ENCODE results near the gene SLC26A9. TPM values are rescaled to one million over a fixed set of nuclear protein-coding genes. Genes with fewer than 3 reads are reported as not detected.

SLC26A9 gene
- total and polyA plus RNA-seq, 2 experiments from 2014 or later: not detected

GRCh38 chr1:205926213-205926612, 17.0 kb downstream of the SLC26A9 start:
- no peak for DNase-seq (ENCODE audit: low spot score)
- no peak for ATAC-seq

More at GRCh38 chr1:205926213-205926612, 17.0 kb downstream of the SLC26A9 start:
- no peaks in the 10 kb centered on the region for H3K36me3 Mint-ChIP-seq (ENCODE audit: low read depth)
- Histone ChIP-seq H4K20me1 (replicated peaks; ENCODE audit: insufficient read depth) (no peaks in the 10 kb centered on the region), H3F3A (replicated peaks; ENCODE audit: low read depth) (no peaks in the 10 kb centered on the region), H3K4me1 (ENCODE audit: insufficient read depth) (0 out of 2 replicates have a peak, but pooled peaks cover 4% of the 10 kb centered on the region), H3K79me2 (replicated peaks; ENCODE audit: insufficient read depth) (no peaks in the 10 kb centered on the region), H3K27me3 (ENCODE audit: insufficient read depth) (no peaks in the 10 kb centered on the region), H2AFZ (no peak overlapping the region), H3K27ac (ENCODE audit: low read depth) (no peak overlapping the region), H3K9me2 (ENCODE audit: insufficient read depth) (no peaks in the 10 kb centered on the region), H3K4me2 (no peak overlapping the region), H3K4me3 (no peak overlapping the region), H3K36me3 (ENCODE audit: insufficient read depth) (no peaks in the 10 kb centered on the region)
- H3K9me3 Mint-ChIP-seq: no peaks in the 10 kb centered on the region
- H3K4me3 Mint-ChIP-seq: no peak overlapping the region
- peaks cover 4% of the 10 kb centered on the region for H3K27me3 Mint-ChIP-seq (ENCODE audit: insufficient read depth, low read depth, poor library complexity)
- no peak overlapping the region; the same call in 1 of the 2 replicates for H3K27ac Mint-ChIP-seq
- TF ChIP-seq STAT1 (IDR thresholded peaks at IDR 0.05; ENCODE audit: unreplicated experiment) (no peak), EZH2 (IDR thresholded peaks at IDR 0.05; ENCODE audit: low read depth, unreplicated experiment) (no peak), ZNF331 (CRISPR knock-in tag; IDR thresholded peaks at IDR 0.05; ENCODE audit: low read depth) (no peak), ZNF462 (CRISPR knock-in tag; IDR thresholded peaks at IDR 0.05) (no peak)
- TF ChIP-seq, protein P1, sequence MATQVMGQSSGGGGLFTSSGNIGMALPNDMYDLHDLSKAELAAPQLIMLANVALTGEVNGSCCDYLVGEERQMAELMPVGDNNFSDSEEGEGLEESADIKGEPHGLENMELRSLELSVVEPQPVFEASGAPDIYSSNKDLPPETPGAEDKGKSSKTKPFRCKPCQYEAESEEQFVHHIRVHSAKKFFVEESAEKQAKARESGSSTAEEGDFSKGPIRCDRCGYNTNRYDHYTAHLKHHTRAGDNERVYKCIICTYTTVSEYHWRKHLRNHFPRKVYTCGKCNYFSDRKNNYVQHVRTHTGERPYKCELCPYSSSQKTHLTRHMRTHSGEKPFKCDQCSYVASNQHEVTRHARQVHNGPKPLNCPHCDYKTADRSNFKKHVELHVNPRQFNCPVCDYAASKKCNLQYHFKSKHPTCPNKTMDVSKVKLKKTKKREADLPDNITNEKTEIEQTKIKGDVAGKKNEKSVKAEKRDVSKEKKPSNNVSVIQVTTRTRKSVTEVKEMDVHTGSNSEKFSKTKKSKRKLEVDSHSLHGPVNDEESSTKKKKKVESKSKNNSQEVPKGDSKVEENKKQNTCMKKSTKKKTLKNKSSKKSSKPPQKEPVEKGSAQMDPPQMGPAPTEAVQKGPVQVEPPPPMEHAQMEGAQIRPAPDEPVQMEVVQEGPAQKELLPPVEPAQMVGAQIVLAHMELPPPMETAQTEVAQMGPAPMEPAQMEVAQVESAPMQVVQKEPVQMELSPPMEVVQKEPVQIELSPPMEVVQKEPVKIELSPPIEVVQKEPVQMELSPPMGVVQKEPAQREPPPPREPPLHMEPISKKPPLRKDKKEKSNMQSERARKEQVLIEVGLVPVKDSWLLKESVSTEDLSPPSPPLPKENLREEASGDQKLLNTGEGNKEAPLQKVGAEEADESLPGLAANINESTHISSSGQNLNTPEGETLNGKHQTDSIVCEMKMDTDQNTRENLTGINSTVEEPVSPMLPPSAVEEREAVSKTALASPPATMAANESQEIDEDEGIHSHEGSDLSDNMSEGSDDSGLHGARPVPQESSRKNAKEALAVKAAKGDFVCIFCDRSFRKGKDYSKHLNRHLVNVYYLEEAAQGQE (IDR thresholded peaks at IDR 0.05; ENCODE audit: unreplicated experiment): no peak
- TF ChIP-seq, protein P2, sequence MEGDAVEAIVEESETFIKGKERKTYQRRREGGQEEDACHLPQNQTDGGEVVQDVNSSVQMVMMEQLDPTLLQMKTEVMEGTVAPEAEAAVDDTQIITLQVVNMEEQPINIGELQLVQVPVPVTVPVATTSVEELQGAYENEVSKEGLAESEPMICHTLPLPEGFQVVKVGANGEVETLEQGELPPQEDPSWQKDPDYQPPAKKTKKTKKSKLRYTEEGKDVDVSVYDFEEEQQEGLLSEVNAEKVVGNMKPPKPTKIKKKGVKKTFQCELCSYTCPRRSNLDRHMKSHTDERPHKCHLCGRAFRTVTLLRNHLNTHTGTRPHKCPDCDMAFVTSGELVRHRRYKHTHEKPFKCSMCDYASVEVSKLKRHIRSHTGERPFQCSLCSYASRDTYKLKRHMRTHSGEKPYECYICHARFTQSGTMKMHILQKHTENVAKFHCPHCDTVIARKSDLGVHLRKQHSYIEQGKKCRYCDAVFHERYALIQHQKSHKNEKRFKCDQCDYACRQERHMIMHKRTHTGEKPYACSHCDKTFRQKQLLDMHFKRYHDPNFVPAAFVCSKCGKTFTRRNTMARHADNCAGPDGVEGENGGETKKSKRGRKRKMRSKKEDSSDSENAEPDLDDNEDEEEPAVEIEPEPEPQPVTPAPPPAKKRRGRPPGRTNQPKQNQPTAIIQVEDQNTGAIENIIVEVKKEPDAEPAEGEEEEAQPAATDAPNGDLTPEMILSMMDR (conservative IDR thresholded peaks at IDR 0.05; ENCODE audit: low read depth in 2 of 2): no peak
- H3K4me1 Mint-ChIP-seq: peaks cover 2% of the 10 kb centered on the region

Measured in GM23338 (cell line).